ENCODE data around the gene ANKRD9. TPM values are rescaled to one million over a fixed set of nuclear protein-coding genes. Genes with fewer than 3 reads are reported as not detected.

The ANKRD9 gene, protein sequence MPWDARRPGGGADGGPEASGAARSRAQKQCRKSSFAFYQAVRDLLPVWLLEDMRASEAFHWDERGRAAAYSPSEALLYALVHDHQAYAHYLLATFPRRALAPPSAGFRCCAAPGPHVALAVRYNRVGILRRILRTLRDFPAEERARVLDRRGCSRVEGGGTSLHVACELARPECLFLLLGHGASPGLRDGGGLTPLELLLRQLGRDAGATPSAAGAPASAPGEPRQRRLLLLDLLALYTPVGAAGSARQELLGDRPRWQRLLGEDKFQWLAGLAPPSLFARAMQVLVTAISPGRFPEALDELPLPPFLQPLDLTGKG
- 100 to 1,000 TPM in 8 of 10 donors, 10 to 100 TPM in 2; 94.4 to 264 (median 124) TPM for total RNA-seq
- 100 to 1,000 TPM; 102 to 117 TPM for polyA plus RNA-seq
- long read RNA-seq, donor 1, full-length matches to known transcripts, result 442 of 561 reads
- long read RNA-seq, donor 1, partial matches to known transcripts, result 0 of 561 reads
- long read RNA-seq, donor 1, other reads (novel, unspliced or antisense), result 119 of 561 reads
- long read RNA-seq, donor 2, full-length matches to known transcripts, result 396 of 483 reads
- long read RNA-seq, donor 2, partial matches to known transcripts, result 0 of 483 reads
- long read RNA-seq, donor 2, other reads (novel, unspliced or antisense), result 87 of 483 reads
- long read RNA-seq, donor 3, full-length matches to known transcripts, result 41 of 98 reads
- long read RNA-seq, donor 3, partial matches to known transcripts, result 0 of 98 reads
- long read RNA-seq, donor 3, other reads (novel, unspliced or antisense), result 57 of 98 reads

GRCh38 chr14:102509746-102510615 is at the start of gene ANKRD9:
TSS of gene ANKRD9 (minus strand) at chr14:102509776. CDS start at chr14:102507889, 1,887 bp downstream.
- peak; percentile 72 to 91 (median 86) for ATAC-seq
- peak; percentile 96 to 97 for DNase-seq
- no peaks in the 10 kb centered on the region for H3K9me3 ChIP-seq
- WGBS, 2 donors, result 4 to 6% methylated on average over 54 to 91 of the region's 91 CpGs
- peaks cover 0 to 41% (median 20%) of the 10 kb centered on the region in 9 donors for H3K4me1 ChIP-seq
- peak in 1 of 9 donors; percentile 8 for TF ChIP-seq CTCF (IDR thresholded peaks at IDR 0.05)
- H3K4me3 ChIP-seq, result peak within 1 kb of the TSS; percentile 60 to 83 (median 74)
- peak within 1 kb of the TSS; percentile 89 to 97 (median 94) for H3K27ac ChIP-seq
- H3K36me3 ChIP-seq, result peaks cover 0 to 19% (median 6%) of the 10 kb centered on the region in 9 donors
- intact Hi-C loops (cut with DNase I), result loop anchor here in 2 of 10 donors (10.0 kb wide), 2 partner anchors 185 to 195 kb away; partner anchors contain the start of gene ZNF839 (in 1 of the 2)
- H3K27me3 ChIP-seq, result no peaks in the 10 kb centered on the region

DNA sequence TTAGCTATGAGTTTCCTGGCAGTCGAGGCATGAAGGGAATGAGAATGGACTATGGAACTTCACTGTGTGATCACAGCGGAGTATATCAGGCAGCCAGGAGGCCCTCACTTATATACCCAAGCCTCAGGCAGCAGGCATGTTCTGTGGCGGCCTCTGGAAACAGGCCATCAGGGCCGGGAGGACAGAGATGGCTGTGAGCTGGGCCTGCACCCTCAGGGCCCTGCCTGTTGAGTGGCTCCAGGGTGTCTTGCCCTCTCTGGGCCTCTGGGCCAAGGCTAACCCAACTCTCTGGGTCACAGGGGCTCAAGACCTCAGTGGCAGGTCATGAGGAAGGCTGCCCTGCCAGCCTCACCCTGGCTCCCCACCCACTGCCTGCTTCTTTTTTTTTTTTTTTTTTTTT is 49.0 kb upstream of the ANKRD9 start:
- H3K27ac ChIP-seq, result no peak overlapping the region
- no peaks in the 10 kb centered on the region for H3K27me3 ChIP-seq
- no peak for ATAC-seq
- no peak for TF ChIP-seq CTCF (IDR thresholded peaks at IDR 0.05)
- intact Hi-C loops (cut with DNase I), result no loop called here
- peaks cover 0 to 12% (median 4%) of the 10 kb centered on the region in 9 donors for H3K4me1 ChIP-seq
- DNase-seq, result no peak
- peaks cover 0 to 1% (median 0%) of the 10 kb centered on the region in 11 donors for H3K9me3 ChIP-seq
- H3K4me3 ChIP-seq, result no peak overlapping the region
- H3K36me3 ChIP-seq, result no peaks in the 10 kb centered on the region
- 71 to 80% methylated on average over 4 of the region's 4 CpGs for WGBS, 2 donors

DNA sequence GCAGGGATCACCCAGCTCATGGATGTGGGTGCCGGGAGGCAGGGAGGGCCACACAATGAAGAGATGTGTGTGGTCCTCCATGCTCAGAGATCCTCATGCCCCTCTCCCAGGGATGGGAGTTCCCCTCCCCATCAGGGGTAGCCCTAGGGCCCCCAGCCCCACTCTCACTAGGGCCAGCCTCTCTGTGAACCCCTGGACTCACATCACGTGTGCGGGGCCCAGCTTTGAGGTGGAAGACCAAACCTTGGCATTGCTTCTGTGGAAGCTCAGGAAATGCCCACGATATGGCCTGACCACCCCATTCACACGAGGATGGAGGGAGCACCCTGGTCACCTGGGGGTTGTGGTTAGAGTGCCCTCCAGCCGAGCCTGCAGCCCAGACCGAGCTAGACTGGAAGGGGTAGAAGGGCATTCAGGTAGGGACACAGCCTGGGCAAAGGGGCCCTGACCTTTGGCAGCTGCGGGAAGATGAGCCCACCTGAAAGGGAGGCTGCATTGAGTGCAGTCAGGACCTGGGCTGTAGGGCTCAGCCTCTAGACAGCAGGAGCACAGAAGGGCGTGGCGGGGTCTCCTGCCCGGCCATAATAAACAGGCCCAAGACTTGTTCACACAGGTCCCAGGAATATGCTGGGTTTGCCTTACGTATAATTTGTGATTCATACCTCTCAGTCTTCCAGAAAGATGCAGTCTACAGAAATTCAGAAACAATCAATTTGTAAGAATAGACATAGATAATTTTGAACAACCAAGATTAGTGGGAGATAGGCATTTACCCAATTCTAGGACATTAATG is 48.1 kb upstream of the ANKRD9 start:
- no peak for TF ChIP-seq CTCF (IDR thresholded peaks at IDR 0.05)
- Histone ChIP-seq H3K27ac (no peak overlapping the region), H3K27me3 (no peaks in the 10 kb centered on the region), H3K4me1 (peaks cover 0 to 12% (median 4%) of the 10 kb centered on the region in 9 donors), H3K9me3 (no peaks in the 10 kb centered on the region), H3K36me3 (no peaks in the 10 kb centered on the region), H3K4me3 (no peak overlapping the region)
- DNase-seq, result no peak
- no peak for ATAC-seq
- intact Hi-C loops (cut with DNase I), result no loop called here
- 91% methylated on average over 12 of the region's 12 CpGs for WGBS, 2 donors

All from heart right ventricle (tissue), 16 donors.